HG02571 (cell line): Measurements from ENCODE around the gene PNKP.

Source experiments
- ATAC-seq: cut with Tn5 transposase; IDR thresholded peaks from one replicate; pipeline ENCODE4 v1.9.1; 2021; ENCODE audit warnings: mild to moderate bottlenecking, moderate library complexity; ENCODE audit not compliant: unreplicated experiment

The PNKP gene

DNA sequence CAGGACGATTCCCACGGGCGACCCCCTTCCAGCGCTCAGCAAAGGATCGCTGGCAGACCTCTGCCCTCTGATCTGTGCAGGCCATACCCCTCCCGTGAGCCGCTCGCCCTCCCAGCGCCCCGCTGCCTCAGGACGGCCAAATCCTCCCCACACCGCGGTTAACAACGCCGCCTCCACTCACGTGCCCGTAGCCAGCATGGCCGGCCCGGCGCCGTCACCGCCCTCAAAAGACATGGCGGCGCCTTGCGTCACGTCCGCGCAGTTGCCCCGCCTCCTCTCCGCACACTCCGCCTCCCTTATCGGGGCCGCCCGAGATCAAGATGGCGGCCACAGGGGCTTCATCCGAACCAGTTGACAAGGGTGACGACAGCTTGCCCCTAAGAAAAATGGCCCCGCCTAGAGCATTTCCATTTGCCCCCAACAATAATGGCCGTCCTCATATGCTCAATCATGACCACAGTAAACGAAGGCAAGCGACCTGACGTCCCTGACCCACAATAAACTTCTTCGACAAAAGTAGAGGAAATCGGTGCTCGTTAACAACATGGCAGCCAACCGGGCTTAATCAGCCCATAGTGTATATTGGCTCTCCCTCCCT lies 9.1 kb upstream of the PNKP start:
- peak; percentile 40 for ATAC-seq

DNA sequence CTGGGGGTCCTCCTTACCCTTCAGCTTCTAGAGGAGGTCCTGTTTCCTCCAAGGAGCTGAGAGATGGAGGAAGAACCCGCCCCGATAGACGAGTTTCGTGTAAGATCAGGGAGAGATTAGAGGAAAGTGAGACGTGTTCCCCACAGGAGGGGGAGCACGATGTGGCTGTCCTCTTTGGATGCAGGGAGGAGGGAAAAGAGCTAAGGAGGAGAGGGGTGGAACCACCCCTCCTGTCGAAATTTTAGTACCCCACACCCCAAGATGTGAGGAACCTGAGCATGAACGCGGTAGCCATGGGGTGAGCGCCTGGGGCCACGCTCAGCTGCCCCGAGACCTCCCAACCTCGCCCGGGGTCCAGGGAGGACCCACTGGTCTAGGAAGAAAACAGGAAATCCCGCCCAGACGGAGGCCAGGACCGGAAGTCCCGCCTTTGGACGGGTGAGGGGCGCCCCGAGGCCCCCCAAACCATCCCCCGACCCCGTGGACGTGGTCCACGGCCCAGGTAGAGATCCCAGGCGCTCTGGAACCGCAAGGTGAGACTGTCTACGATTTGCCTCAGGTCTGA lies 8.6 kb upstream of the PNKP start:
- no peak for ATAC-seq

DNA sequence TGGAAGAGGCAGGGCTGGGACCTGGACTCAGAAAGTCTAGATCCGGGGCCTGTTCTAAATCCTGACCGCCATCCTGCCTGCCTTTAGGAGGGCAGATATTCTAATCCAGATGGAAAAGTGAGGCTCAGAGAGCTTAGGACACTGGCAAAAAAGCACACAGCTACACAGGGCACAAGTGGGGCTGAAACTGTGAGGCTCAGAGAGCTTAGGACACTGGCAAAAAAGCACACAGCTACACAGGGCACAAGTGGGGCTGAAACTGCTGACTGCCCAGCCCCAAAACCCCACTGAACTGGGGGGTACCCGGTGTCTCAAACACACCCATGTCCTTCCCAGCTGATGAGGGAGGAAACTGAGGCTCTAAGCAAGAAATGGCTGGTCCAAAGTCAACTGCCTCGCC lies 7.8 kb upstream of the PNKP start:
- ATAC-seq: no peak

DNA sequence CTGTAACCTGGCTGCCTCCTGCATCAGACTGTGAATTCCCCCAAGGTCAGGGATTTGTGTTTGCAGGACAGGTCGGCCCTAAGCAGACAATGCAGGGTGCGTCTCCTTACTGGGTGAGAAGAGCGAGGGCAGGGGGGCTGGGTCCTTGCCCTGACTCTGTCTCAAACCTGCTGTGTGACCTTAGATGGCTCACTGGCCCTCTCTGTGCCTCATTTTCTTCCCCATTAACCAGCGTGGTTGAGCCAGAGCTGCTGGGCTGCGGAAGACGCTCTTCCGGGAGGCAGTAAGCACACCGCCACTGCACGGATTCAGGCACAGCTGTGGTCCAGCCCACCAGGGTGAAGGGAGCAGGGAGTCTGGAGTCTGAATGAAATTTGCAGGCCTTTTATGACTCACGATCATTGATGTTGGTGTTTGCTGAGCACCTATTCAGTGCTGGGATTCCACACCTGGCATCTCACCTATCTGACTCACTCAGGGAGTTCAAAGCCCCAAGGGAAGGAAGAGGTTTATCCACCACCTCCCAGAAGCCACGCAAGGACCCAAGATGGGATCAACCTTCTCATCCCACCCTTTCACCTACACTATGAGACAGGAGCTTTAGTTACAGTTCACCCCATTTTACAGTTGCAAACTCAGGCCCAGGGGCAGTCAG lies 7.3 kb upstream of the PNKP start:
- no peak for ATAC-seq

DNA sequence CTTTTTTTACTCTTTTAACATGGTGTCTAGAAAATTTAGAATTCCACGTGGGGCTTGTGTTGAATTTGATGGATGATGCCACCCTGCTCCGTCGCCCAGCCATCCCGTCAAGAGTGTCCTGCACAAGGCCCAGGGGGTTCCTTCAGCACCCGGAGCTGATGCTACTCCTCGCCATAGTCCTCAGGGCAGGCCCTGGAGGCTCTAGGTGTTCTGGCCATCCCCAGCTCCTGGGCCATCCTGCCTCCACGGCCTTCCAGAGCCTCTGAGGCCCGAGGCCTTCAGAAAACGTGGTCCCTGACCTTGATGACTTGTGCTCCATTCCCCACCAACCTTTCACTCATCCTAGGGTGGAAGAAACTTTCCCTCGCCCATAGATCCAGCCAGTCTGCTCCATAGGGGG lies 6.5 kb upstream of the PNKP start:
- no peak for ATAC-seq

DNA sequence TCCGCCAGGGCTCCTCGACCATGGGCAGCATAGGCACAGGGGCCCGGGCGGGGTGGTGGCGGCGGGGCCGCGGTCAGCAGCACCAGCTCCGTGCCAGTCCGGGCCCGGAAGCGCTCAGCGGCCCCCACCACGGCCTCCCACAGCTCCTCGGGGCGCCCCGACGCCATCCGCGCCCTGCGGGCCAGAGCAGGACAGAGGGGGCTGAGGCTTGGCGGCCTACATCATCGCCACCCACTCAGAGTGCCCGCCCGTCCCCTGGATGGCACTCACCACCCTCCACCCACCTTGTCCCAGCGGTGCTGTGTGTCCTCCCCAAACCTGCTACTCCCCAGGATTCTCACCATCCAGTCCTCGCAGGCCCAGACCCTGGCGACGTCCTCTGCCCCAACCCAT lies 5.7 kb upstream of the PNKP start:
- no peak for ATAC-seq

DNA sequence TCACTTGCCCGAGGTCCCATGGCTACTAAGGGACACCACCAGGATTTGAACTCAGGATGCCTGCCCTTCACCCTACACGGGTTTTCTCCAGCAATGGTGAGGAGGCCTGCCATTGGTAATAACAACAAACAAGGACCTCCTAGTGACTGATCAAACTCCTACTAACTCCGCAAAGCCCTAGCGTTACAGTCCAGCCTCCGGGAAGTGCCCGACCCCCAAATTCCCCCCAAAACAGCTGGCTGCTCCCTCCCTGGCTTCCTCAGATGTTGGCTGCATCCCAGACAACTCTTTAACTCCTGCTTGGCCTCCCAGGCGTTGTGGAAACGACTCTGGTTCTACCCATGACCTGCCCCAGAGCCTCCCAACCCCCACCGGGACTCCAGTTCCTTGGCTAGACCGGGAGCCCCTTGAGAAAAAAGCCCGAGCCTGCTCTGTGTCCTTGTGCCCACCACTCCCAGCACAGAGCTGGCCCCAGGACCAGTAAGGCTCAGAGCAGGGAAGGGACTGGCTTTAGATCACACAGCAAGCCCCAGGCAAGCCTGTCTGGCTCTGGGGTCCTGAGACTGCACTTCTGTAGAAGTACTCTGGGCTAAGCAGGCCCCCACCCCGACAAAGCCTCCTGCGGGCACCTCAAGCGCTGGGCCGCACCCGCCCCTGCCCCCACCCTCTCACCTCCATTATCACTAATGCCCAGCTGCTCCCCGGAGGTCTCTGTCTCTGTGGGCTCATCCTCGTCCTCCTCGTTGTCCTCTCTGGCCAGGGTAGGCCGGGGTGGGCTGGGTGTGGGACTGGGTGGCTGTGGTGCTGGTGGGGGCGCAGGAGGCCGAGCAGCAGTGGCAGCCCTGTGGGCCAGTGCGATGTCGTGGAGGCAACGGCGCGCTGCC lies 5.1 kb upstream of the PNKP start:
- ATAC-seq: no peak

DNA sequence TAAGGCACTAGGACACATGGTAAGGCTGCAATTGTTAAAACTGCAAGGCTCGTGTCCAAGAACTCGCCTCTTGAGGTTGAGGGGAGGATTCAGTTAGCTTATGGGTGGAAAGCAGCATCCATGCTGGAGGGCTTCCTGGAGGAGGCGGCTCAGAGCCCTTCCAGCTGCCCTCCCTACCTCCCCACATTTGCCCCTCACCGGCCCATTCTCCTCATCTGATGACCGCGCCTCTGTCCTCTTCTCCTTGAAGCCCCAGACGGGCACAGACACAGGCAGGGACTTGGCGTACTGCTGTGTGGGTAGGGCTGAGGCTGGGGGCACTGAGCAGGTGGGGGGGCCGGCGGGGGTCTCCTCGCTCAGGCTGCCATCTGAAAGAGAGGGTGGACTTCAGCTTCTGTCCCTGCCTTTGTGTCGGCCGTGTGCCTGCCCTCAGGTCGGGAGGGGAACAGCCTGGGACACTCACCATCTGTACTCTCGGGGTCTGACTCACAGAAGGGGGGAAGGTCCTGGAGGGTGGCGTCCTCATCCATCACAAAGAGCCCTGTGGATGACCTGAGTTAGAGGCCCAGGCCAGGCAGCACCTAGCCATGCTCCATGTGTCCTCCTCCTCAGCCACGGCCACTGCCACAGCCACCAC lies 4.1 kb upstream of the PNKP start:
- ATAC-seq: no peak

DNA sequence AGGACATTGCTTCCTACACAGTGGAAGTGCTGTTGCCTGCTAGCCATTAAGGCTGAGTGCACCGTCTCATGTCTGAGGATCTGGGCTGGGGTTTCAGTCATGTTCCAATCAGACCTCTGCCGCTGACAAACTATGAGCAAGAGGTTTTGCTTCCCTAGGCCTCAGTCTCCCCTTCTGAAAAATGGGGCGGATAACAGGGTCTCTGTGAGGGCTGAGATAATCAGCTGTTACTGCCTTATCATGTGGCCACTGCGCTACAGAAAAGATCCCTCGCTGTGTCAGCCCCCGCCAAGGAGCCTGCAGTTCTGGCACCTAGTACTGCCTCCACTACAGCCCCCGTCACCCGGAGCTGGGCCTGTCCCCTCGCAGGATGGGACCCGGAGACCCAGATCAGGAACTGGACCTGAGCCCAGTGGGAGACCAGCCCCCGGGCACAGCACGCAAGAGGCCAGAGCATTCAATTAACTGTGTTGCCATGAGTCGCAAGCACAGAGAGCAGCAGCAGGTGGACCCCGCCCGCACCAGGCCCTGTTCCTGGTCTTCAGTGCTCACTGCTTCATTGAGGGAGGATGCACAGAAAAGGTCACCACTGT lies 3.0 kb upstream of the PNKP start:
- no peak for ATAC-seq

DNA sequence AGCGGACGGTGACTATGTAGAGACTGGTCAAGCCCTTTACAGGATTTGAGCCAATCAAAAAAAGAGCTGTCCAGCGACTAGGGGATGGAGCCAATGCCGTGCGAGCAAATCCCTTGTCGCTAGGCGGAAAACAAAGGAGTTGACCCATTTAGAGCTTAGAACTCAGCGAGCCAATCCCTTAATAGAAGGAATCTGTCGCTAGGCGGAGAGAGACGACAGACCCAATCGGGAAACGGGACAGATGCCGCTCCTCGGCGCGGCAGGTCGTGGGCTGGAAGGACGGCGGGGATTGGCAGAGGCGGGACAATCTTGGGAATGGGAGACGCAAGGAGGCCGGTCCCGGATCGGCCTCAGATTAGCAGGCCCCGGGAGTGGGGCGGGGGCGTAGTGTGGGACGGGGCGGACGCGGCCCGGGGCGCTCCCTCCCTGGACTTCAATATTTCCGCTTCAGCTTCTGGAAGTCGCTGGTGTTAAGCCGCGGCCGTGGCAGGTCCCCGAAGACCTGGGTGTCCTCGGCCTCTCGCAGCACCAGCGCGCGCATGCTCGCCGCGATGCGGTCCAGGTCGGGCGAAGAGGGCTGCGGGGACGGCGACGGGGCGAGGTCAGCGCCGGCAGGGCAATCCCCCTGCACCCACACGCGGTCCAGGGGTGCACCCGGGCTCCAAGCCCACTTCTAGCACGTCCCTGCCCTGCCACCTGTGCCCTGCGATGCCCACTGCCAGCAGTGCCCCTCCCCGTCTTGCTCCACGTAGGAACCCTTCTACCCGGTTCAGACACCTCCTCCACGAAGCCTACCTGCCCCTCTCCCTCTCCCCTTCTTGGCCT lies 2.3 kb upstream of the PNKP start:
- ATAC-seq: peak; percentile 63

DNA sequence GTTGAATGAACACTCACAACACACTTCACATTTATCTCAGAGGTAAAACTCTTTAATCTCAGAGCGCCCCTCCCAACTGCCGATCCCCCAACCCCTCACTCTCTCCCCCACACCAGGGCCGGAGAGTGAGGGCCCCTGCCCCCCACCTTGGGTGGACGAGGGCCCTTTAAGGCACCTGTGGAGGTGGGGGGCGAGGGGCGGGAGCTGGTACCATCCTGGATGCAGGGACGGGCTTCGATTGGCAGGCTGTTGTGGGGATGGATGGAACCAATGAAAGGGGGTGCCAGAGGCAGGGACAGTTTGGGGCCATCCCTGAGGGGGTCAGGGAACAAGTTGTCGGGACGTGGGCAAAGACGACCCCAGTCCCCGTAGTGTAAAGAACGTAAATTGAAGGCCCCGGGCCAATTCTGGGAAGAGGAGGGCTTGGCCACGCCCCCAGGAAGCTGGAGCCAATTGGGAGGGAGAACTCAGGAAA lies 1.7 kb upstream of the PNKP start:
- peak; percentile 1 for ATAC-seq

DNA sequence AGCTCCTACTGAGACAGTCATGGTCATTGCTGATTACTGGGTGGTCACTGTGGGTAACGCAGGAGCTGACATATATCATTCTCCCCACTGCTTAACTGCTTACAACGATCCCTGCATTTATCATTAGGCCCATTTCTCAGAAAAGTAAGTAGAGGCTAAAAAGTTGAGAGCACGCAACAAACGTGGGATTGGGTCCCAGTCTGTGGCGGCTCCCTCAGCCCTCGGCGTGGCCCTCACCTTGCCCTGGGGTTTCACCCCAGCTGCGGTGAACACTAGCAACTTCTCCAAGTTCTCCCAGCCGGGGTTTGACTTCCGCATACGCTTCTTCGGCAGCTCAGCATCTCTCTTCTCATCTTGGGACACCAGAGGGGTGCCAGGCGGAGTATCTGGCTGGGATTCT lies 2.5 kb downstream of the PNKP start:
- ATAC-seq: no peak

DNA sequence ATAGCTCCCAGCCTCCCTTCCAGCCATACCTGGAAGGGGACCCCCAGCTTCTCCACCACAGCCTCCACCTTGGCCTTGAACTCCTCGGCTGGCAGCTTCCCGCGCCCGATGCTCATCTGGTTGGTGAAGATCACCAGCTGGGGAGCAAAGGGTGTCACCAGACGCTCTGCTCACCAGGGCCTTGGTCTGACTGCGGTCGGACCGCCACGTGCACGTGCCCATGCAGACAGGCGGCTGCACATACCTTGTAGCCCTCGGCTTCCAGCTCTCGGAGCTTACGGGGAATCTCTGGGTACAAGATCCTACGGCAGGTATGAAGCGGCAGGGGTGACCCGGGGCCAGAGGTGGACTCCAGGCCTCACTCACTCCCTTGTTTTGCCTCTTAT lies 3.4 kb downstream of the PNKP start:
- ATAC-seq: no peak

DNA sequence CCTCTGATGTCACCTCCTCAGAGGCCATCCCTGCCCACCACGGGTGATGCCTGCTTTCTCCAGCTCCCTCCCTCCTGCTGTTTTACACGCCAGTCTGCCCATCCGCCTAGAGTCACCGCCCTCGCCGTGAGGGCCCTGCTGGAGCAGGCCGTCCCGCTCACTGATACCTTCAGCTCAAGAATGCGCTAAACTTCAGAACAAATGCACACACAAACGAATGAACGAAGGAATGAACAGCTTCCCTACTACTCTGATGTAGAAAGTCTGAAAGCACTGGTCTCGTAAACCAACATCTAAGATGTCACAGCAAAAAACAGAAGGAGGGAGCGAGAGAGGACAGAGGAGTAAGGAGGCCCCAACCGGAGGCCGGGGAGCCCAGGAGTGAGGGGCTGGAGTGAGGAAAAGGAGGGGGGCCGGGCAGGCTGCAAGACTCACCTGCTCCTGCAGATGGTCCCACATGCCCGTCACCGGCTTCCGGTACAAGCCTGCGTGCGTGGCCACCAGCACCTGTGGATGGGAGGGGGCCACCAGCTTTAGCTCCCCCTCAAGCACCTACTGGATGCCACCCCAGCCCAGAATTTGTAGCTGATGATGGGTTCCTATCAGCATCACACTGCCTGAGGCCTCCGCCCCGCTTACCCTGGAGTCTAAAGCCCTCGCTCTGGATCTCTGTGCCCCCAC lies 4.0 kb downstream of the PNKP start:
- ATAC-seq: no peak

DNA sequence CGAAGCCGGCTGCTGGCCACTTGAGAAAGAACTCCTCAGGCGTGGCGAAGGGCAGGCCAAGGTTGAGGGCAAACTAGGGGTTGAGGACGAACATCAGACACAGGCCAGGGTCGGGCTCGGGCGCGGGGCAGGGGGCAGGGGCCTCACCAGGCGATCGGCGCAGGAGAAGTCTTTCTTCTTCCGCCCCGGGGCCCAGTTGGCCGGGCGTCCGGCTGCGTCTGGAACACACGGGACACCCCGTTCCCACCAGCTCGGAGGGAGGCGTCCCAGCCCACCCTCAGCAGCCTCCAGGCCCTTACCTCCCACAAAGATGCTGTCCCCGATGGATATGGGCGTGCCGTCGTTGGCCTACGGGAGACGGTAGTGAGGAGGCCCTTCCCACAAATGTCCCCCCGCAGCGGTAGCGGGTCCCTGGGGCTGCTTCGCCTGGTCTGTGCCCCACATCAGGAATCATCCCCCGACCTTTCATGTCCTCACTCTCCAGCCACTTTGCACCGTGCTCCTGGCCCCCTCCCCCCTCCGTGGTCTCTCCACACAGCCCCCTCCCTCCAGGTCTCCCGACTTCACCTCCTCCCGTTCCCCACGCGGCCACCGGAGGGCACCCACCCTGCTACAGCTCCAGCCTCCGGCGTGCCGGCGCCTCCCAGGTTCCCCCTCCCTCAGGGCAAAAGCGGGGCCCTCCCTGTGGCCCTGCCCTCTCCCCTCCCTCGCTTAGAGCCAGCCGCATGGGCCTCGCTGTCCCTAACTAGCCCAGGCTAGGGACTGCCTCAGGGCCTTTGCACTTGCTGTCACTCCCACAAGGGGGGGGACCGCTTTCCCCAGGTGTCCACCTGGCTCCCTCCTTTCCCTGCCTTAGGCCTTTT lies 4.8 kb downstream of the PNKP start:
- no peak for ATAC-seq

DNA sequence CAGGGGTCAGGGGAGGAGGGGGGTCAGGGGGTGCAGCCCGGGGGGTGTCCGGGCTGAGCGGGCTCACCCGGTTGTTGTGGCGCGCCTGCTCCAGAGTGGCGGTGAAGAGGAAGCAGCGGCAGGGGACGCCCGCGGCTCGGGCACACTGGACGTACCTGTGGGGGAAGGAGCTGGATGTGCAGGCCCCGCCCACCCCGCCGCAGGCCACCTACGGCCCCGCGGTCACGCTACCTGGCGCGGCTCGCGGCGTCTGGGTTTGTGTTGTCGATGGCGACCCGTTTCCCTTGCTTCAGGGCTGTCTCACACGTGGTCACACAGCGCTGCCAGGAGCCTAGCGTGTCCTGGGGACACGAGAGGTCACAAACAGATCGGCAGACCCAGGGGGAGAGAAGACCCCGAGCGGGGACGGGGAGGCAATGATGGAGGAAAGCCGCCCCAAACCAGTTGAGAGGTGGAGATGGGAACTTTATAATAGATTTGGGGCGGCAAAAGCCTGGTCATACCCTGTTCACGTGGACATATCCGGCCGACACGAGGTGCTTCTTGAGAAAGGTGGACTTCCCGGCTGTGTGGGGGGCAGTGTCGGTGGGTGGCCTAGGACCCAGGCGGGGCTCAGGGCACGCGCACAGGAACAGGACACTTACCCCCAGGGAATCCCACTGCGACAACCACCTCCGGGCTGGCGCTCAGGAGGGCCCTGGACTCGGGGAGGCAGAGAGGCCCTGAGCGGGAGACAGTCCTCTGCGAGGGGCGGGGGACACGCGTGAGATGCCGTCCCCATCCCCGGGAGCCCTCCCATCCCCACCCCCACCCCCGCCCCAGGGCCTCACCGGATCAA lies 5.6 kb downstream of the PNKP start:
- ATAC-seq: no peak

DNA sequence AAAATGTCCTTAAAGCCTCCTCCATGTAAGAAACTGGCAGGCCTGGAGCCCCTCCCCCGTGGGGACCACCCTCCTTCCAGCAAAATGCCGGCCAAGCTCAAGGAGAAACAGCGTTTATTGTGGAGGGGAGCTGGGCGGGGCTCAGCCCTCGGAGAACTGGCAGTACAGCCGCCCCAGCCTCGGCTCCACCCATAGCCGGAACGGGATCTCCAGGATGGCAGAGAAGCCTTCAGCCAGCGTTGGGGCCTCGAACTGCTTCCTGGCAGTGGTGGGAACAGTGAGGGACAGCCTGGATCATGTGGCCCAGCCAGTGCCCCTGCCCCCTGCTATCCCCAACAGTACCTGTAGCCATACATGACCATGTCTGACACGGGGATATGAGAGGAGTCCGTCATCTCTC lies 6.3 kb downstream of the PNKP start:
- ATAC-seq: no peak
